Measurements from ENCODE around the gene CHCT1. TPM values are rescaled to one million over a fixed set of nuclear protein-coding genes. Genes with fewer than 3 reads are reported as not detected.
"Not testable (repeated sequence)": the region's sequence is repeated elsewhere in the genome, so short reads cannot be mapped to it uniquely, and the experiment has no call there.

The CHCT1 gene
- total RNA-seq, 1 experiment from 2014 or later: not detected

DNA sequence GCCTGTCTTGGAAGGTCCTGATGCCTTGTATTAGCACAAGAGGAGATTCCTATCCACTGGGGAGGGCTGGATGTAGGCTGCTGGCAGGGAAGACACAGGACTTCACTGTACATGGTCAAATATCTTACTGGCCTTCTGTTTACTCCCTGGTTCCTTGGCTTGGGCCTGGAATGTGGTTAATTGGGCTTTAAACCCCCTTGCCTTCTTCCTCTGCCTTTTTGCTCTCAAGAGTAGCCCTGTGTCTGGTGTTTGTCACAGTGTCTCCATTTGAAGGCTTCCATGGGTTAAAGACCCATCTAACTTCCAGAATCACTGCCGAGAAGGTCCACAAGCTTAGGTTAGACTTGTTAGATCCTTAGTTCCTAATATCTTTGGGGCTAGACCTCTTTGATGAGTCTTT lies 7.1 kb upstream of the CHCT1 start:
- no peaks in the 10 kb centered on the region for H3K4me1 ChIP-seq (replicated peaks)
- H3K27me3 ChIP-seq (replicated peaks): no peaks in the 10 kb centered on the region
- H3K27ac ChIP-seq: no peak overlapping the region
- H3K36me3 ChIP-seq: no peaks in the 10 kb centered on the region
- H3K4me3 ChIP-seq: no peak overlapping the region
- 0 out of 2 replicates have a peak, but pooled peaks cover under 1% of the 10 kb centered on the region for H3K9me3 ChIP-seq (replicated peaks)
- no peak for DNase-seq (ENCODE audit: low read depth in 1 of 2, low spot score in 2 of 2)

GRCh38 chr17:60416368-60416925 lies 5.8 kb upstream of the CHCT1 start:
- Histone ChIP-seq H3K4me1 (replicated peaks) (peaks cover 6% of the 10 kb centered on the region), H3K4me3 (no peak overlapping the region), H3K36me3 (no peaks in the 10 kb centered on the region), H3K27me3 (replicated peaks) (no peaks in the 10 kb centered on the region), H3K9me3 (replicated peaks) (no peaks in the 10 kb centered on the region; the same call in 1 of the 2 replicates), H3K27ac (no peak overlapping the region)
- no peak for DNase-seq (ENCODE audit: low read depth in 1 of 2, low spot score in 2 of 2)

- not testable (repeated sequence) for H3K27ac ChIP-seq; H3K36me3 ChIP-seq; H3K4me3 ChIP-seq; DNase-seq (ENCODE audit: low read depth in 1 of 2, low spot score in 2 of 2); H3K4me1 ChIP-seq (replicated peaks); H3K9me3 ChIP-seq (replicated peaks); H3K27me3 ChIP-seq (replicated peaks)
These were observed 3.3 kb upstream of the CHCT1 start for GRCh38 chr17:60419003-60419402.

- not testable (repeated sequence) for H3K4me1 ChIP-seq (replicated peaks); H3K27ac ChIP-seq; H3K9me3 ChIP-seq (replicated peaks); H3K36me3 ChIP-seq; H3K27me3 ChIP-seq (replicated peaks); DNase-seq (ENCODE audit: low read depth in 1 of 2, low spot score in 2 of 2); H3K4me3 ChIP-seq
These were observed 2.4 kb upstream of the CHCT1 start for GRCh38 chr17:60419875-60420274.

DNA sequence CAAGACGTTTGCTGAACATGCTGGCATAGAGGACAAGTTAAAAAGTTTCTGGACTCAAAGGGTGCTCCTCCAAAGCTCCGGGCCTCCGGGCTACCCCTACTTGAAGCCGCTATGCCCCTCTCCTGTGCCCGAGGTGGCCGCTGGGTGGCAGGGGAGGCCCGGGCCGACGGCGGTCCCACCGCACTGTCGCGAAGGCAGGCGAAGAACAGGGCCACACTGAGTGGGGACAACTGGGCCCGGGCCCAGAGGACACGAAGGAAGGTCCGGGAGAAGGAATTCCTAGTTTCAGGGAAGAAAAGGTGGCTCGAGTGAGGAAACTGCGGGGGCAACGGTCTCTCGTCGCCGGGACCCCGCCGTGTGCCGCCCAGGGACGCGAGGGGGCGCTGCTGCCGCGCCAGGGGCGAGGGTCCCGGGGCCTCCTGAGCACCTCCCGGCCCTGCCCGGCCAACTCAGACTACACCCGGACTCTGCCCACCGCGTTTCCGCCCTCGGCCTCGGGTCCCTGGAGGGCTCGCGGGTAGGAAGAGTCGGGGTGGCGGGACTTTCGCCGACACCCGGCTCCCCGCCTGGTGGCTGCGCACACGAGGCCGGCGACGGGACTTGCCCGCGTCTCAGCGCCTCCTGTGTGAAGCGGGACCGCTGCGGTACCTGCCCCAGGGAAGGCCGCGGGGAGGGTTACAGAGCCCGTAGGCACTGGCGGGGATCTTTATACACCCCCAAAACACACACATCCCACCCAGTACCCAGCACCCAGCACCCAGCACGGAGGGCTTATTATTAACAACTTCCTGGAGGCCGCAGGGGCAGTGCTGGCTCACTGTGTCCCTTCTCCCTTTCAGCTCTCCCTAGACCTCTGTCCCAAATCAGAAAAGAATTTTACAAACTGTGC lies 772 bp upstream of the CHCT1 start:
- Histone ChIP-seq H3K36me3 (no peaks in the 10 kb centered on the region), H3K27ac (no peak overlapping the region), H3K4me1 (replicated peaks) (peaks cover 9% of the 10 kb centered on the region), H3K4me3 (peak overlapping the region; percentile 39), H3K9me3 (replicated peaks) (no peaks in the 10 kb centered on the region; the same call in 1 of the 2 replicates), H3K27me3 (replicated peaks) (no peaks in the 10 kb centered on the region)
- peak; percentile 80 for DNase-seq (ENCODE audit: low read depth in 1 of 2, low spot score in 2 of 2)

DNA sequence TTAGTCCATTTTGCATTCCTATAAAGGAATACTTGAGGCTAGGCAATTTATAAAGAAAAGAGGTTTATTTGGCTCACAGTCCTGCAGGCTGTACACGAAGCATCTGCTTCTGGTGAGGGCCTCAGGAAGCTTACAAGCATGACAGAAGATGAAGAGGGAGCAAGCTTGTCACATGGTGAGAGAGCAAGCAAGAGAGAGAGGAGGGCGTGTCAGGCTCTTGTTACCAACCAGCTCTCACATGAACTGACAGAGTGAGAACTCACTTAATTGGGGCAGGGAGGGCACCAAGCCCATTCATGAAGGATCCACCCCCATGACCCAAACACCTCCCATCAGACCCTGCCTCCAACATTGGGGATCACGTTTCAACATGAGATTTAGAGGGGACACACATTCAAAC lies 1.6 kb downstream of the CHCT1 start:
- Histone ChIP-seq H3K4me1 (replicated peaks) (peaks cover 9% of the 10 kb centered on the region), H3K4me3 (no peak overlapping the region), H3K27me3 (replicated peaks) (no peaks in the 10 kb centered on the region; the same call in 1 of the 2 replicates), H3K36me3 (no peaks in the 10 kb centered on the region), H3K27ac (no peak overlapping the region), H3K9me3 (replicated peaks) (no peaks in the 10 kb centered on the region; the same call in none of the 2 replicates)
- DNase-seq (ENCODE audit: low read depth in 1 of 2, low spot score in 2 of 2): no peak

DNA sequence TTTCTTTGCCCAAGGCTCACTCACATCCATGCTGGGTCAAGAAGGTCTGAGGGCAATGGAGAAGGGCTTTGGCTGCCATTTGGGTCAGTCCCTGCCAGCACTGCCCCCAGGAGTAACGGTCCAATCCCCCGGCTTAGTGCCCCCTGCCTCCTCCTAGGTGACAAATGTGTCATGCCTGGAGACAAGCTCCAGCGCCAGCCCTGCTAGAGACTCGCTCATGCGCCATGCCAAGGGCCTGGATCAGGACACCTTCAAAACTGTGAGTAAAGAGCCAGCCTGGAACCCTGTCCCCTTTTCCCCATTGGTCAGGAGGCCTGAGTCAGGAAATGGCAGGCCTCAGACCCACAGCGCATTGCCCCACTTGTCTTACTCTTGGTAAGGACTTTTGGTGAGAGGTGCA lies 3.3 kb downstream of the CHCT1 start:
- Histone ChIP-seq H3K27me3 (replicated peaks) (no peaks in the 10 kb centered on the region; the same call in 1 of the 2 replicates), H3K9me3 (replicated peaks) (no peaks in the 10 kb centered on the region; the same call in none of the 2 replicates), H3K36me3 (no peaks in the 10 kb centered on the region), H3K4me1 (replicated peaks) (peaks cover 9% of the 10 kb centered on the region), H3K27ac (no peak overlapping the region), H3K4me3 (no peak overlapping the region)
- no peak for DNase-seq (ENCODE audit: low read depth in 1 of 2, low spot score in 2 of 2)

DNA sequence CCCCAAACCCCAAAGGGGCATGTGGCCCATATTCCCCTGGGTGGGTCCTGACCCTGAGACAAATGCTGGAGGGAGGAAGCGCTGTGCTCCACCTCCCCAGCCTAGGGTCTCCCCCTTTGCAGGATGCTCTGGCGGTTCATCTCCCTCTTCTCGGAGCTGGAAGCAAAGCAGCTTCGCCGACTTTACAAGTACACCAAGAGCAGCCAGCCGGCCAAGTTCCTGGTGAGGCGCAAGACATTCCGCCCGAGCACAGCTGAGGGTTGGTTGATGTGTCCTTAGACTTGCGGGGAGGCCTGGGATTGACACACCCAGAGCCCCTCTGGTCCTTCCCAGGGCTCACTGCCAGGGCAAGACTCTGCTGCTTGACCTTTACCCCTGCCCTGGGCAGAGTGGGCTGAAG lies 4.3 kb downstream of the CHCT1 start:
- H3K4me3 ChIP-seq: no peak overlapping the region
- no peaks in the 10 kb centered on the region; the same call in 1 of the 2 replicates for H3K27me3 ChIP-seq (replicated peaks)
- H3K27ac ChIP-seq: no peak overlapping the region
- peaks cover 1% of the 10 kb centered on the region for H3K4me1 ChIP-seq (replicated peaks)
- H3K9me3 ChIP-seq (replicated peaks): no peaks in the 10 kb centered on the region; the same call in none of the 2 replicates
- no peak for DNase-seq (ENCODE audit: low read depth in 1 of 2, low spot score in 2 of 2)
- no peaks in the 10 kb centered on the region for H3K36me3 ChIP-seq

DNA sequence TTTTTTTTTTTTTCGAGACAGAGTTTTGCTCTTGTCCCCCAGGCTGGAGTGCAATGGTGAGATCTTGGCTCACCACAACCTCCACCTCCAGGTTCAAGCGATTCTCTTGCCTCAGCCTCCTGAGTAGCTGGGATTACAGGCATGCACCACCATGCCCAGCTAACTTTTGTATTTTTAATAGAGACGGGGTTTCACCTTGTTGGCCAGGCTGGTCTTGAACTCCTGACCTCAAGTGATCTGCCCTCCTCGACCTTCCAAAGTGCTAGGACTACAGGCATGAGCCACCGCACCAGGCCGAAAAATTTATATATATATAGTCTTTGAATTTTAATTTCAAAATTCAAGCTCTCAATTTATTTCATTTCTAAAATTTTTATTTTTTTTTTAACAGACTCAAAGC lies 6.2 kb downstream of the CHCT1 start:
- not testable (repeated sequence) for H3K36me3 ChIP-seq; DNase-seq (ENCODE audit: low read depth in 1 of 2, low spot score in 2 of 2); H3K4me1 ChIP-seq (replicated peaks); H3K27ac ChIP-seq; H3K4me3 ChIP-seq; H3K9me3 ChIP-seq (replicated peaks); H3K27me3 ChIP-seq (replicated peaks)

DNA sequence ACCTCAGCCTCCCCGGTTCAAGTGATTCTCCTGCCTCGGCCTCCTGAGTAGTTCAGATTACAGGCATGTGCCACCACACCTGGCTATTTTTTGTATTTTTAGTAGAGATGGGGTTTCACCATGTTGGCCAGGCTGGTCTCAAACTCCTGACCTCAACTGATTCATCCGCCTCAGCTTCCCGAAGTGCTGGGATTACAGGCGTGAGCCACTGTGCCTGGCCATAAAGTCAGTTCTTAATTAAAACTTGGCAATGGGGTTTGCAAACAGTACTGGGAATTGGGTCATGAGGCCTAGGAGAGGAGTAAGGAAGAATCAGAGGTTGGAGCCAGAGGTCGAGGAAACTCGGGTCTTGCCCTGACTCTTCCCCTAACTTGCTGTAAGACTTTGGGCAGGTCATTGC lies 8.3 kb downstream of the CHCT1 start:
- H3K4me1 ChIP-seq (replicated peaks); H3K9me3 ChIP-seq (replicated peaks); H3K27me3 ChIP-seq (replicated peaks); H3K27ac ChIP-seq; H3K36me3 ChIP-seq; H3K4me3 ChIP-seq: not testable (repeated sequence)
- peak in 1 of 2 experiments; percentile 15 for DNase-seq (ENCODE audit: low read depth in 1 of 2, low spot score in 2 of 2)

DNA sequence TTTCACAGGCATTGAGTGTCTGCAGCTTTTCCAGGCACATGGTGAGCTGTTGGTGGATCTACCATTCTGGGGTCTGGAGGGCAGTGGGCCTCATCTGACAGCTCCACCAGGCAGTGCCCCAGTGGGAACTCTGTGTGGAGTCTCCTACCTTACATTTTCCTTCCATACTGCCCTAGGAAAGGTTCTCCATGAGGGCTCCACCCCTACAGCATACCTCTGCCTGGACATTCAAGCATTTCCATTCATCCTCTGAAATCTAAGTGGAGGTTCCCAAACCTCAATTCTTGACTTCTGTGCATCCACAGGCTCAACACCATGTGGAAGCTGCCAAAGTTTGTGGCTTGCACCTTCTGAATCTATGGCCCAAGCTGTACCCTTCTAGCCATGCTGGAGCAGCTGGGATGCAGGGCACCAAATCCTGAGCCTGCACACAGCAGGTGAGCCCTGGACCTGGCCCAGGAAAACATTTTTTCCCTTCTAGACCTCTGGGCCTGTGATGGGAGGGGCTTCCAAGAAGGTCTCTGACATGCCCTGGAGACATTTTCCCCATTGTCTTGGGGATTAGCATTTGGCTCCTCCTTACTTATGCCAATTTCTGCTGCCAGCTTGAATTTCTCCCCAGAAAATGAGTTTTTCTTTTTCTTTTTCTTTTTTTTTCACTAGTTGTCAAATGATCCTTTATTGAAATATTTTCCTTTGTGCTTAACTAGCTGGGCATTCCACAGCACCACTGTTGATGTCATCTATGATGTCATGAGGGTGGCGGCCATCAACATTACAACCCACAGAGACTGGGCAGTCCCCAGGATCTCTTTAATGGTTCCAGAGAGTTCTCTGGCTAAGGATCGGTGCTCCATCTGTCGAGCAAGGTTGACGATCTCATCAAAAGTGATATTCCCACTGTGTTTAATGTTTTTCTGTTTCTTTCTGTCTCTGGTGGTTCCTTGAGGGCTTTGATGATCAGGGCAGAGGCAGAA lies 11.0 kb downstream of the CHCT1 start:
- not testable (repeated sequence) for H3K27ac ChIP-seq; H3K9me3 ChIP-seq (replicated peaks); H3K4me3 ChIP-seq; H3K4me1 ChIP-seq (replicated peaks); H3K27me3 ChIP-seq (replicated peaks); H3K36me3 ChIP-seq
- DNase-seq (ENCODE audit: low read depth in 1 of 2, low spot score in 2 of 2): peak in 1 of 2 experiments; percentile 25

- Histone ChIP-seq H3K4me1 (replicated peaks) (peaks cover 6% of the 10 kb centered on the region; the same call in 1 of the 2 replicates), H3K27me3 (replicated peaks) (no peaks in the 10 kb centered on the region), H3K27ac (no peak overlapping the region), H3K36me3 (no peaks in the 10 kb centered on the region), H3K9me3 (replicated peaks) (no peaks in the 10 kb centered on the region; the same call in 1 of the 2 replicates), H3K4me3 (no peak overlapping the region)
- DNase-seq (ENCODE audit: low read depth in 1 of 2, low spot score in 2 of 2): peak; percentile 74 to 81
These were observed 13.2 kb downstream of the CHCT1 start for GRCh38 chr17:60435244-60436167.

GRCh38 chr17:60436676-60437075 lies 14.4 kb downstream of the CHCT1 start:
- no peak overlapping the region for H3K4me3 ChIP-seq
- H3K27me3 ChIP-seq (replicated peaks): no peaks in the 10 kb centered on the region
- no peak overlapping the region for H3K27ac ChIP-seq
- H3K9me3 ChIP-seq (replicated peaks): no peaks in the 10 kb centered on the region
- peak in 1 of 2 experiments; percentile 11 for DNase-seq (ENCODE audit: low read depth in 1 of 2, low spot score in 2 of 2)
- H3K4me1 ChIP-seq (replicated peaks): peaks cover 6% of the 10 kb centered on the region; the same call in 1 of the 2 replicates
- no peaks in the 10 kb centered on the region for H3K36me3 ChIP-seq
